ENCODE measurements around the gene ANKHD1.

- TF ChIP-seq CTCF (conservative IDR thresholded peaks at IDR 0.05 in 1 of 2, IDR thresholded peaks at IDR 0.05 in 1 of 2; ENCODE audit: low read depth in 1 of 2, low read length in 2 of 2) (no peak), EZH2 (IDR thresholded peaks at IDR 0.05; ENCODE audit: low read length, missing control alignments) (no peak)
Measured at GRCh38 chr5:140540227-140540626, 138.6 kb downstream of the ANKHD1 start.

Data from fibroblast of lung (primary cell).